Suppressor macrophage treated with lipopolysaccharide for 1 hour (primary cell): ENCODE data around the gene PAPPA.

Source experiments
- DNase-seq, 3 donors: peaks; one replicate each; pipeline ENCODE4 v3.0.0-alpha.2; 2020 to 2022

The PAPPA gene

GRCh38 chr9:116278326-116278725 lies 124.7 kb downstream of the PAPPA start:
- DNase-seq: no peak

- DNase-seq: no peak
These were observed 125.6 kb downstream of the PAPPA start for GRCh38 chr9:116279230-116279629.

GRCh38 chr9:116280529-116280928 lies 126.9 kb downstream of the PAPPA start:
- no peak for DNase-seq

- no peak for DNase-seq
These were observed 129.0 kb downstream of the PAPPA start for GRCh38 chr9:116282597-116282996.

GRCh38 chr9:116284518-116284917 lies 130.9 kb downstream of the PAPPA start:
- DNase-seq: no peak

GRCh38 chr9:116285320-116285719 lies 131.7 kb downstream of the PAPPA start:
- no peak for DNase-seq

GRCh38 chr9:116286297-116286696 lies 132.7 kb downstream of the PAPPA start:
- DNase-seq: no peak

GRCh38 chr9:116287721-116288120 lies 134.1 kb downstream of the PAPPA start:
- DNase-seq: no peak

GRCh38 chr9:116288658-116289057 lies 135.1 kb downstream of the PAPPA start:
- DNase-seq: no peak

- no peak for DNase-seq
These were observed 143.8 kb downstream of the PAPPA start for GRCh38 chr9:116297346-116297745.

GRCh38 chr9:116298249-116298648 lies 144.7 kb downstream of the PAPPA start:
- no peak for DNase-seq

- no peak for DNase-seq
These were observed 145.3 kb downstream of the PAPPA start for GRCh38 chr9:116298878-116299391.

GRCh38 chr9:116300360-116300870 lies 146.8 kb downstream of the PAPPA start:
- no peak for DNase-seq

- no peak for DNase-seq
These were observed 149.7 kb downstream of the PAPPA start for GRCh38 chr9:116303270-116303669.

- no peak for DNase-seq
These were observed 150.4 kb downstream of the PAPPA start for GRCh38 chr9:116303886-116304538.

- DNase-seq: no peak
These were observed 151.2 kb downstream of the PAPPA start for GRCh38 chr9:116304761-116305160.

- no peak for DNase-seq
These were observed 154.5 kb downstream of the PAPPA start for GRCh38 chr9:116308076-116308475.

- no peak for DNase-seq
These were observed 156.5 kb downstream of the PAPPA start for GRCh38 chr9:116309900-116310611.

GRCh38 chr9:116312221-116312620 lies 158.6 kb downstream of the PAPPA start:
- DNase-seq: no peak

- DNase-seq: no peak
These were observed 160.0 kb downstream of the PAPPA start for GRCh38 chr9:116313638-116314037.

GRCh38 chr9:116316246-116316645 lies 162.7 kb downstream of the PAPPA start:
- DNase-seq: no peak

GRCh38 chr9:116317503-116317902 lies 163.9 kb downstream of the PAPPA start:
- DNase-seq: no peak

- DNase-seq: peak; percentile 21 to 23 (median 21)
These were observed 165.1 kb downstream of the PAPPA start for GRCh38 chr9:116318468-116319374.
